T follicular helper cell (primary cell): ENCODE data around the gene CLSTN3.

ENCODE experiments used
- DNase-seq: peaks from one replicate; pipeline ENCODE4 v3.0.0-alpha.2; 2020; ENCODE audit warnings: low read depth

The CLSTN3 gene

GRCh38 chr12:7125632-7126227, 4.4 kb upstream of the CLSTN3 start:
- no peak for DNase-seq

- no peak for DNase-seq
These were observed 2.1 kb upstream of the CLSTN3 start for GRCh38 chr12:7127916-7128626.

- DNase-seq = no peak
These were observed 1.4 kb upstream of the CLSTN3 start, which contains the start of gene RBP5 for GRCh38 chr12:7128681-7129286. RBP5 (minus strand) TSS chr12:7128889; CDS start chr12:7128775, 114 bp downstream.

GRCh38 chr12:7129287-7129871, 792 bp upstream of the CLSTN3 start:
- no peak for DNase-seq

- DNase-seq = no peak
These were observed 730 bp downstream of the CLSTN3 start for GRCh38 chr12:7130701-7131501.

- no peak for DNase-seq
These were observed 1.3 kb downstream of the CLSTN3 start for GRCh38 chr12:7131502-7131866.

- DNase-seq = no peak
These were observed 4.4 kb downstream of the CLSTN3 start for GRCh38 chr12:7134396-7135166.

GRCh38 chr12:7136071-7136470, 5.9 kb downstream of the CLSTN3 start:
- no peak for DNase-seq

GRCh38 chr12:7136676-7137075, 6.5 kb downstream of the CLSTN3 start:
- DNase-seq = no peak

- DNase-seq = no peak
These were observed 7.7 kb downstream of the CLSTN3 start for GRCh38 chr12:7137908-7138307.

GRCh38 chr12:7139200-7139599, 9.0 kb downstream of the CLSTN3 start:
- no peak for DNase-seq

GRCh38 chr12:7141351-7142005, 11.3 kb downstream of the CLSTN3 start:
- DNase-seq = no peak

GRCh38 chr12:7142056-7142644, 12.0 kb downstream of the CLSTN3 start:
- peak; percentile 36 for DNase-seq

GRCh38 chr12:7142809-7143465, 12.8 kb downstream of the CLSTN3 start:
- no peak for DNase-seq

- DNase-seq = no peak
These were observed 13.4 kb downstream of the CLSTN3 start for GRCh38 chr12:7143564-7143963.

GRCh38 chr12:7144414-7145120, 14.4 kb downstream of the CLSTN3 start:
- no peak for DNase-seq

- DNase-seq = no peak
These were observed 15.5 kb downstream of the CLSTN3 start for GRCh38 chr12:7145671-7146070.

- no peak for DNase-seq
These were observed 16.1 kb downstream of the CLSTN3 start for GRCh38 chr12:7146228-7146627.

- no peak for DNase-seq
These were observed 16.7 kb downstream of the CLSTN3 start for GRCh38 chr12:7146906-7147305.
